Measurements from ENCODE around the gene ST13.
"Not testable (repeated sequence)": the region's sequence is repeated elsewhere in the genome, so short reads cannot be mapped to it uniquely, and the experiment has no call there.

ST13 gene

DNA sequence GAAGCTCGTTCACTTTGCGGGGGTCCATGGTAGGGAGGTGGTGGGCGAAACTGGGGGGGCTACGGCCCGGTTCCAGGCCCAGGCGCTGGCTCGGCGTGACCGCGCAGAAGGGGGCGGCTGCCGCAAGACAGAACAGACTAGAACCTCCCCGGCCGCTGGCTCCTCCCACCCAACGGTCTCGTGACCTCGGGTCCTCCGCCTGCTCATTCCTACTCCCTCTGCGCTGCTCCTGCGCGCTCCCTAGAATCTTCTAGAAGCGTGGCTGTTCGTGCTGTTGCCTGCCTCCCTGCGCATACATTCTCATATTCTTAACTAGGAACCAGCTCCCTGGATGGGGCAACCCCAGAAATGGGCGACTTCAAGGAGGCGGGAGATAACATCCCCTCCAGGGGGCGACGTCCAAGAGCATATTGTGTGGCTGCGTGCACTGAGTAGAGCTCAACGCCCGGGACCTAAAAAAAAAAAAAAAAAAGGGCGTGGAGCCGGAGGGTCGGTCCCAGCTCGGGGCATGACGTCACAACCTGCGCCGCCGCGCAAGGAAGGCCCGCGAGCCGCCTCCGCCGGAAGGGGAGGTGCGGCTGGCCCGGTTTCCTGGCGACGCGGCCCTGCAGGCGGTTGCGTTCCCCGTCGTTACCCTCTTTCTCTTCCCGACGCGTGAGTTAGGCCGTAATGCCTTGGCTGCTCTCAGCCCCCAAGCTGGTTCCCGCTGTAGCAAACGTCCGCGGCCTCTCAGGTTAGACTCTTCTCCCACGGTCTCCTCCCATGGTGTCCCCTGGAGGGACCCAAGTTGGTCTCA lies at the start of gene ST13, which contains the start of gene XPNPEP3:
TSS of gene ST13 (minus strand) at position 127 of the 796 bp plus-strand sequence. CDS start at position 28, 99 bp downstream.
TSS of gene XPNPEP3 (plus strand) at position 636 of the 796 bp plus-strand sequence. CDS start at position 670, 34 bp downstream.
- peak; percentile 94 to 95 for DNase-seq (ENCODE audit: low read depth in 1 of 2, low spot score in 1 of 2)

DNA sequence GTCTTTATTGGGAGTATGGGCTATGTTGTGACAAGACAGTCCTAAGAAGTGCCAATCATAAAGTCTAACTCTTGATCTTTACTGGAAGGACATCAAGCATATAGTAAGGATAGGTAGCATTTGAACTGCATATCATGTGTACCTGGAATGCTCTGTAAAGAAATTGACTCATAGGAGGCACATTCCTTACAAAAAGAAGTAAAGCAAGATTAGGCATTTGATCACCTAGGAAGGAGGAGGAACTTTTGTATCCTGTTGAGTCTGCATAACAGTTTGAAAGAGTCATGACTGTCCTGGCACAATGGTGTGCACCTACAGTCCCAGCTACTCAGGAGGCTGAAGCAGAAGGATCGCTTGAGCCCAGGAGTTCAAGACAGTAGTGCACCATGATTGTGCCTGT lies 47.7 kb upstream of the ST13 start:
- DNase-seq (ENCODE audit: low read depth in 1 of 2, low spot score in 1 of 2), result no peak

DNA sequence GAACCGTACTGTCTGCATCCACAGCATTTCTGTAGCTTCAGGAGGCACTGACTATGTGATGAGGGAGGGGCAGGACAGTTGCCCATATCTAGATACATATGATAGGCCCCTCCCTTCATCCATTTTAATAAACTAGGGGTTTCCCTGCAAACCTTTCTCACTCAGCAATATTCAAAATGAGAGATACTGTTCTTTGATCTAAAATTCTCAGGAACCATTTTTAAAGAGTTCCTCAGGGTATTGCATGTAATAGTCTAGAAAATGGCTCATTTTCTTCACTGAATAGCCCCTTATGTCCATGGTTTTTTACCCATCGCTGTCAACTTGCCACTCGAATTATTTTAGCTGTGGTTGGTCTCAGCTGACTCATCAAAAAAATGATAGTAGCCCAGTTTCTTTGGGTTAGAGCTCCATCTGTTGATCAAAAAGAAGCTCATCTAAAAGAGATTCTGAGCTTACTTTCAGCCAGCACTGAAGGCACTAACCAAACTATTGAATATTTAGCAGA lies 42.5 kb upstream of the ST13 start:
- DNase-seq (ENCODE audit: low read depth in 1 of 2, low spot score in 1 of 2), result no peak

DNA sequence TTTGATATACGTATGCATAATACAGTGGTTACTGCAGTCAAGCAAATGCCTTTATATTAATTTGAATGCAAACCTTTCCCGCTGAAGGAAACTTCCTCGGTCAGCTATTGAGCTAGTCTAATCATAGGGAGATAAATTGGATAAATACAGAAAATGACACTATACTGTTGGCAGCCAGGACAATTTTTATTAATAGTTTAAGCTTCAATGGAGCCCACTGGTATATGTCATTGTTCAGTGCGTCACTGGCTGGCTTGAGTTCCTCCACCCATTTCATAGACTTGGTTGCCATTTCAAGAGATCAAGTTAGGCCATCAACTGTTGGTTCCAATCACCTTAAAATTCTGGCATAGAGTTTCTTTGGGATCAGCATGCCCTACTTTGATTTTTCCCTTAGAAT lies 38.0 kb upstream of the ST13 start:
- no peak for DNase-seq (ENCODE audit: low read depth in 1 of 2, low spot score in 1 of 2)

DNA sequence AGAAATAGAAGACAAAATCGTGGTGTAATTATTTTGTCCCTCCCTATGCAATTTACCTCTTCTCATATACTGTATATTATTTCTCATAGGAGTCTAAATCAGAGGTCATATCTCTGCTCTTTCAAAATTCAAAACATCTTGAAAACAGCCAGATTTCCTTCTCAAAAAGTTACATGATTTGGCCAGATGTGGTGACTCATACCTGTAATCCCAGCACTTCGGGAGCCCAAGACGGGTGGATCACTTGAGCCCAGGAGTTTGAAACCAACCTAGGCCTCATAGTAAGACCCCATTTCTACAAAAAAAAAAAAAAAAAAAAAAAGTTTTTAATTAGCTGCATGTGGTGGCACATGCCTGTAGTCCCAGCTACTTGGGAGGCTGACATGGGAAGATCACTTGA lies 34.4 kb upstream of the ST13 start:
- DNase-seq (ENCODE audit: low read depth in 1 of 2, low spot score in 1 of 2), result no peak

DNA sequence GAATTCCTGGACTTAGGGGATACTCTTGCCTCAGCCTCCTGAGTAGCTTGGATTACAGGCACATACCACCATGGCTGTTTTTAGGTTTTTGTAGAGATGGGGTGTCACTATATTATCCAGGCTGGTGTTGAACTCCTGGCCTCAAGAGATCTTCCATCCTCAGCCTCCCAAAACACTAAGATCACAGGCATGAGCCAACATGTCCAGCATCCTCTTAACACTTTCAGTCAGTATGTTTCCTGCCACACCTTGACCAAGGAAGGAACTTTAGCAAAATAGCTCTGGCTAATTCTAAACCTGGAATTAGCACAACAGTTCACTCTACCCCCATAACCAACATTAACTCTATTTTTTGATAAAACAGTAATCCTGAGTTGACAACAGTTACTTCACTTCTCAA lies 32.7 kb upstream of the ST13 start:
- DNase-seq (ENCODE audit: low read depth in 1 of 2, low spot score in 1 of 2), result no peak

DNA sequence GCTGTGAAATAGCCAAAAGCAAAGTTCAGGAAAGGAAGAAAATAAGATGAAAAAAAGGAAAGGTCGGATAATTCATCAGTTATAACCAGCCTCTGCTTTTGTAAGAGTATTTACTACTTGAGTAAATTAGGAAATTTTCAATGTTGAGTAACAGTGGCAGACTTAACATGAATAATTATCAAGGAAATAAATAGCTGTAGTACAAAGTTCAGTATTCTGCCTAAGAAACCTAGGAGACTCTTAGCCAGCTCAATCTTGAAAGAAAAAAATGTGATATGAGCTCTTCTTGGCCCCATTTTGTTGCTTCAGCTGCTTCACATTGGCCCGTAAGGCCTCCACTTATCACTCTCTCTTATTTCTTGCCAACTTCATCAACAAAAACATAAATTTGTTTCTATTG lies 22.5 kb upstream of the ST13 start:
- no peak for DNase-seq (ENCODE audit: low read depth in 1 of 2, low spot score in 1 of 2)

DNA sequence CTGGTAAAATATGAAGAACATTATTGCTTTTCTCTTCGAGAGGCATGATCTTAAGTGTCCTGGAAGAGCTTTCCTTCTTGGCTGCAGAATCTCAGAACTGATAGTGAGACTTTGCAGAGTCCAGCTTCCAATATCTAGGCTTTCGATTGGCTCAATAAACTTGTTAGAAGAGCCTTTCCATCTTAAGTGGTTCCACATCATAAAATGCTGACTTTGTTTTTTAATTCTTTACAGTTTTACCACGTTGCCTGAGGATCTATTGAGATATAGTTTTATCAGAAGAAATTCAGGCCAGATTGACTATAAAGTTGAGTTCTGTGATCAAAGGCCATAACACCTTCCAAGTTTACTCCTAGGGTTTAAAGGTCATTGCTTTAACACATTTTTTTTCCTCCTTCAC lies 21.0 kb upstream of the ST13 start:
- no peak for DNase-seq (ENCODE audit: low read depth in 1 of 2, low spot score in 1 of 2)

DNA sequence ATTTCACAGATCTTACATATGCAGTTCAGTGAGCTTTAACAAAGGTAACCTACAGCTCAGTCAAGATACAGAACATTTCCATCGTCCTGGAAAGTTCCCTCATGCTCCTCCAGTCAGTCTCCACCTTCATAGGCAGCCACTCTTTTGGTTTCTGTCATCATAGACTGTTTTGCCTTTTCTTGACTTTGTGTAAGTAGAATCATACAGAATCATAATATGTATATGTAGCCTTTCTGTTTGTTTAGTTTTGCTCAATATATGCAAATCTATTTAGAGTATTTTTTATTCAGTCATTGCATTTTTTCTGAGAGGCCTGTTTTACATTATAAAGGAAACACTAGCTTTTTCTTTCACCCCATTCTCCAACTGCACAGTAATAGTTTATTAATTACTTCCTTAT lies 20.5 kb upstream of the ST13 start:
- no peak for DNase-seq (ENCODE audit: low read depth in 1 of 2, low spot score in 1 of 2)

DNA sequence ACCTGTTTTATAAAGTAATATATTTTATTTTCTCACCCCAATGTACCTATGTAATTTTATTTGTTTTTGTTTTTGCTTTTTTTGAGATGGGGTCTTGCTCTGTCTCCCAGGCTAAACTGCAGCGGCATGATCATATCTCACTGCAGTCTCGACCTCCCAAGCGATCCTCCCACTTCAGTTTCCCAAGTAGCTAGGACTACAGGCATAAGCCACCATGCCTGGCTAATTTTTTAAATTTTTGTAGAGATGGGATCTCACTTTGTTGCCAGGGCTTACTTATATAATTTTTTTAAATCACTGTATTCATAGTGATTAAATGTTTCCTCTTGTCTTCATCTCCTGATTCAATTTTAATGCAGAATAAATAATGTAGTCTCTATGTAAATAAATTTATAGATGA lies 18.7 kb upstream of the ST13 start:
- no peak for DNase-seq (ENCODE audit: low read depth in 1 of 2, low spot score in 1 of 2)

DNA sequence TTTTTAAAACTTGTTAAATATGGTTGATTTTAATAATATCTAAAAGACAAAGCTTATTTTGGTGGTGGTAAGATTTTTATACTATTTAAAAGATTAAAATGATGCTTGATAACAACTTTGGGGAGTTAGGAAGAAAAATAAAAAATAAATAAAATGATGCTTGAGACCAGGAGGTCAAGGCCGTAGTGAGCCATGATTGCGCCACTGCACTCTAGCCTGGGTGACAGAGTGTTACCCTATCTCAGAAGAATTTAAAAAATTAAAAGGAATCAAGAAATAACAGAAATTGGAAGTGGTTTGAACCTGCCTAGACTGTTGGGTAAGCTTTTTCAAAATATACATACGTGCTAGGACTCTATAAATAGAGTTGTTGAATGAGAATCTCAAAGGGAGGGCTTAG lies 17.6 kb upstream of the ST13 start:
- DNase-seq (ENCODE audit: low read depth in 1 of 2, low spot score in 1 of 2), result no peak

DNA sequence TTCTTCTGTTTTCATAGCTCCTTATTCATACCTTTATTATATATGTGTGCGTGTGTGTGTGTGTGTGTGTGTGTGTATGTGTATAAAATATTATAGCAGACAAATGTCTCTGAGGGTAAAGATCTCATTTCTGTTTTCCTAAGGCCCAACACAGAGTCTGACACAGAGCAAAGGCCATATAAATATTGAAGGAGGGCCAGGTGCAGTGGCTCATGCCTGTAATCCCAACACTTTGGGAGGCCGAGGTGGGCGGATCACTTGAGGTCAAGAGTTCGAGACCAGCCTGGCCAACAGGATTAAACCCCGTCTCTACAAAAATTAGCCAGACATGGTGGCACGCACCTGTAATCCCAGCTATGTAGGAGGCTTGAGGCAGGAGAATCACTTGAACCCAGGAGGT lies 11.9 kb upstream of the ST13 start:
- not testable (repeated sequence) for DNase-seq (ENCODE audit: low read depth in 1 of 2, low spot score in 1 of 2)

DNA sequence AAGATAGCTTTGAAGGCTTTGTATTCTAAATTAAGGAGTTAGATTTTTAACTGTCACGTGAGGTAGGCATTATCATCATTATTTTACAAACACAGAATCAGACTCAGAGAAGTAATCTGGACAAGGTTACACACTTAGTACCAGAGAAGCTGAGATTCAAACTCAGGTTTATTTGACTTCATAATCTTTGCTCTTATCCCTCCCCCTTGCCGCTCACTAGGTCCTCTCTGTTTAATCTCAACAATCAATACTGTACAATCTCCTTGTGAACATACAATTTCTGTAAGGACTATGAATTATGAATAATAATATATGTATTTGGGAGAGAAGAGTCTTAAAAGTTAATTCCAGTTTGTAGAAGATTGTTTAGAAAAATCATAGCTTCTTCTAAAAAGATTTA lies 10.7 kb upstream of the ST13 start:
- no peak for DNase-seq (ENCODE audit: low read depth in 1 of 2, low spot score in 1 of 2)

DNA sequence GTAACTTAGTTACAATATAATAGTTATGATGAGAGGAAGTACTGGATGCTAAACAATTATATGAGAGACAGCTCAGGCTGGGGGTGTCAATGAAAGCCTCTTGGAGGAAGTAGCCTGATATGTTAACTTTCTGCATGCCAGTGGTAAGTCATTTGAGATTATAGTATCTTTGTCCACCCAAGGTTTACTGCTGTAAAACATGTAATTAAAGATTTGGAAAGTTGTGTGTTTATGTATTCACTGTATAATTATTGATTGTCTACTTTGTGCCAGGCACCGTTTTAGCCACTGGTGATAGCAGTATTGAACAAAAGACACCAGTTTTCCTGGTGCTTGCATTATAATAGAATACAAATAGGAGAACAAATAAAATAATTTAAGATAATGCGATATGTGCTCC lies 6.1 kb upstream of the ST13 start:
- DNase-seq (ENCODE audit: low read depth in 1 of 2, low spot score in 1 of 2), result no peak

DNA sequence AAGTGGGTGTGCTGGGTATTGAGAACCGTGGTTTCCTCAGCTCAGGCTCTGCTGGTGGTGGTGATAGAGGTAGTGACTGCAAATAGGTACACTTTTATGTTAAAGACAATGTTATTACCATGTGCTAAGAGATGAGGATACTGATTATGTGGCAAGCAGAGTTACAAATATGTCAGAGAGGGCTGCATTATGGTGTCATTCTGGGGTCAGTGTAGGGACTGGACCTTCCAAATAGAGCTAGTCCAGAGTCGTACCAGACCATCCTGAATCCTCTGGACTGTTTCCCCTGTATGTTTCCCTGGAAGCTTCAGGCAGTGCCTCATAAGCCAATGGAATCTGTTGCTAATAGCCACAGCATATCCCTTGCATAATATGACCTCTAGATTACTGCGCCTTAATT lies 5.6 kb upstream of the ST13 start, which contains the start of gene DNAJB7:
TSS of gene DNAJB7 (minus strand) at position 101 of the 400 bp plus-strand sequence. CDS start 119 bp downstream, outside the sequence.
- DNase-seq (ENCODE audit: low read depth in 1 of 2, low spot score in 1 of 2), result no peak

DNA sequence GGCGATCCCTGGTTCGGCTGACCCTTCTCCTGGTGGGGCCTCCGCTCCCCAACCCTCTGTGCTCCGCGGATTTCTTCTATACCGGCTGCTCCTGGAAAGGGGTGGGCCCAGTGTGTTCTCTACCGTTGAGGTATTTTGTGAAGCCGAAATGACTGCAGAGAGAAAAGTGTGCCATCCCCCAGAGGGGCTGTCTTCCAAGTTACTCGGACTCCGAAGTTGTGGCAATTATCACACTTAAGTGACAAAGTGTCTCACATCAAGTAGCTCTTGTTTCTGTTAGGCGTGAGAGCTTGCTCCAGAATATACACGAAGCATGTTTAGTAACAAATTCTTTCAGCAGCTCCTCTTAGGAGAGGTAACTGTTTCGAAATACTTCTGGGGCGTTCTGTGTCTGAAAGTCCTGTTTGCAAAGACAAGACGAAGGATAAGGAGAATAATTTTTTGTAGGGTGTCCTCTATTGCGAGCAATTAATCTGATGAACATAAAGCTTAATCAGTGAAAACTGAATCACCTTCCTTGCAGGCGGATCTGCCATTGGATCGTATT lies 943 bp upstream of the ST13 start:
- DNase-seq (ENCODE audit: low read depth in 1 of 2, low spot score in 1 of 2), result no peak

DNA sequence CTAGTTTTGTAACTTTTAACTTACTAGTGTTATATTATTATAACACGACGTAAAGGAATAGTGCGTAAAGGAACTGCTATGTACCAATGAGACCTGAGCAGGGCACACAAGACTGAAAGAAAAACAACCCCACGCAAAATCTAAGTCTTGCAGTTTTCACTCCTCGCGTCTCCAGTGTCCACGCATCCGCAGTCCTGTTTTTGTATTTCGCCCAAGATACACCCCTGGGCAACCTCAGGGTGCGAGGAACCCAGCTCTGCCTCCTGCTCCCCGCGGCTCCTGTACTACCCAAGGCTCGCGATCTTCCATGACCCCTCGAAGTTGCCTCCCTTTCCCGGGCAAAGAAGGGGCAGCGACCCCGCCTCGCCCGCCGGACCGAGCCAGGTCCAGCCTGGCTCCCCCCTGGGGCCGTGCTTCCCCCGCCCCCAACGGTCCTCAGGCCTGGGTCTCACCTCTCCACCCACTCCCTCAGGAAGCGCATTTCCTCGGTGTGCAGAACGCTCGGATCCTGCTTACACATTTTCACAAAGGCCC lies 393 bp downstream of the ST13 start:
- peak in 1 of 2 donors; percentile 4 for DNase-seq (ENCODE audit: low read depth in 1 of 2, low spot score in 1 of 2)

DNA sequence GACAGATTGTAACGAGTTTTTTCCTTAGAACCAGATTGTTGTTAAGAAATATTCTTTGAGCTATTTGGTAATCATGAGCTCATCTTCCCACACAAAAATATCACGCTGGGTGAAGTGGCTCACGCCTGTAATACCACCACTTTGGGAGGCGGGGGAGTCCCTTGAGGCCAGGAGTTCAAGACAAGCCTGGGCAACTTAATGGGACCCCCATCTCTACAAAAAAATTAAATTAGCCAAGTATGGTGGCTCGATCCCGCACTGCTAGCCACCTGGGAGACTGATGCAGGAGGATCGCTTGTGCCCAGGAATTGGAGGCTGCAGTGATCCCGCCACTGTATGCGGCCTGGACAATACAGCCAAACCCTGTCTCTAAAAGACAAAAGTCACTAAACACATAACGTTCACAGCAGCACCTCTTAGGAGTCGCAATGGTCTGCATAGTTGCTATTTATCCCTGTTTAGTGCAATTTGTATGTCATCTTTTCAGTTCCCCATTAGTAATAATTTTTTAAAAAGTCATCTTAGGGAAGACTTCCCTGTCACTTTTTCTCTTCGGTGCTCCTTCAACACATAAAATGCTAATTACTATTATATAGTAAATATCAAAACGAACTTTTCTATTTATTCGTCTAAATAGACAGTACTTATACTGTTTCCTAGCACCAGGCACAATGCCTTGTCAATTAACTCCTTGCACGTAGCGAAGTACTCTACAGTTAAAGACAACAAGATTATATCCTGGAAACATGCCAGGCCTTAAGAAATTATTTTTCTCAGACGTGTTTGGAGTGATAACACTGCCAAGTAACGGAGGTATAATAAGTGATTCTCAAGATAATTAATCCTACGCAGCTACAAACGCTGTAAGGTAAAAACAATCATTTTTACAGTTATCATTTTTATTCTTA lies 1.1 kb downstream of the ST13 start:
- DNase-seq (ENCODE audit: low read depth in 1 of 2, low spot score in 1 of 2), result no peak

DNA sequence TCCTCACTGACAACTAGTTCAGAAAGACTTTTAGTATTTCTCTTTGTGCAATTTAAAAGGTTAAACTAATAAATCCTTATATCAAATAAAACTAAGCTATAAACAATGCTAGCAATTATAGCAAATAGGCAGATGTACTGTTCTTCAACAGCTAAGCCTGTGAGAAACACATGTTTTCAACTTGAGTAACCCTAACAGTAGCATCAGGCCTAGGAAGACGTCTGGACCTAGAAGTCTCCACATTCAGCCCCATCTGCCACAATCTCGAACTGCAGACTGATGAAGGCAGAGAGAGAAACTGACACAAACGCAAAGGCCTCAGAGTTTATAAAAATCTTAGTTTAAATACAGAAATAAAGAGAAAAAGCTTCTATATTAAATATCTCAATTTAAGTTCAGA lies 2.5 kb downstream of the ST13 start:
- DNase-seq (ENCODE audit: low read depth in 1 of 2, low spot score in 1 of 2), result no peak

DNA sequence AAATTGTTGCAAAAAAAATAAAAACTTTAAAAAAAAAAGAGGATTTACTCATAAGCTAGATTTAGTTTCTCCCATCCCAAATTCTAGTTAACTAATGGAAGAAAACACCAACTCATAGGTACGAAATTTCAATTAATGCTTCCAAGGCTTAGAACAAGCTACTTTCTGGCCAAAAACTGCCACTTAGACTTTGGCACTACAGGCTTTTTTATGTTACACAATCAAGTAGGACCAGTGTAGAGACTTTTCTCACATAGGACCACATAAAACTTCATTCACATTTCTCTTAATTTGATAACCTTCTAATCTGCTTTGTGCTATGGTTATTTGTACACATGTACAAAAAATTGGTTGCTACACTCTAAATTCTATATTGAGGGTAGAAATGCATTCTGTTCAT lies 3.1 kb downstream of the ST13 start:
- DNase-seq (ENCODE audit: low read depth in 1 of 2, low spot score in 1 of 2), result no peak

DNA sequence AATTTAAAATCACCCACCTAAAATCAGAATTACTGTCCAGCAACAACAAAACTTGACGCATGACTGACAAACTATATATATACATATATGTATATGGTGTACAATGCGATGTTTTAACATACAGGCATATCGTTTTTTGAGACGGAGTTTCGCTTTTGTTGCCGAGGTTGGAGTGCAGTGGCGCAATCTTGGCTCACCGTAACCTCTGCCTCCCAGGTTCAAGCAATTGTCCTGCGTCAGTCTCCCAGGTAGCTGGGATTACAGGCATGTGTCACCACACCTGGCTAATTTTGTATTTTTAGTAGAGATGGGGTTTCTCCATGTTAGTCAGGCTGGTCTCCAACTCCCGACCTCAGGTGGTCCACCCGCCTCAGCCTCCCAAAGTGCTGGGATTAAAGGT lies 10.6 kb downstream of the ST13 start:
- DNase-seq (ENCODE audit: low read depth in 1 of 2, low spot score in 1 of 2), result not testable (repeated sequence)
